IMR-90 (cell line): ENCODE data around the gene FARSB.

ENCODE experiments used
- BHLHE40 ChIP-seq: fragments of 150-350 bp; IDR thresholded peaks from 2 replicates; pipeline ENCODE4 v1.6.1; 2016; ENCODE audit warnings: mild to moderate bottlenecking, low read depth, low read length
- CEBPB ChIP-seq: IDR thresholded peaks from 2 replicates; pipeline ENCODE4 v1.6.1; 2012; ENCODE audit warnings: low read depth, low read length, improper control_type of control experiment
- ELK1 ChIP-seq: fragments of 150-350 bp; IDR thresholded peaks from 2 replicates; pipeline ENCODE4 v1.6.1; 2016; ENCODE audit warnings: low read depth, mild to moderate bottlenecking, low read length, moderate library complexity, borderline replicate concordance
- MAFK ChIP-seq: IDR thresholded peaks from 2 replicates; pipeline ENCODE4 v1.6.1; 2012; ENCODE audit warnings: low read depth, low read length, improper control_type of control experiment
- MAZ ChIP-seq: IDR thresholded peaks from 2 replicates; pipeline ENCODE4 v1.6.1; 2012; ENCODE audit warnings: low read depth, mild to moderate bottlenecking, low read length, improper control_type of control experiment, moderate library complexity, borderline replicate concordance
- MXI1 ChIP-seq: IDR thresholded peaks from 2 replicates; pipeline ENCODE4 v1.6.1; 2012; ENCODE audit warnings: low read depth, mild to moderate bottlenecking, low read length, moderate library complexity, borderline replicate concordance
- POLR2A ChIP-seq: IDR thresholded peaks from 2 replicates; pipeline ENCODE4 v1.6.1; 2012; ENCODE audit warnings: mild to moderate bottlenecking, low read depth, low read length
- RAD21 ChIP-seq: IDR thresholded peaks from 2 replicates; pipeline ENCODE4 v1.6.1; 2012; ENCODE audit warnings: low read length, improper control_type of control experiment
- RCOR1 ChIP-seq: IDR thresholded peaks from 2 replicates; pipeline ENCODE4 v1.6.1; 2012; ENCODE audit warnings: mild to moderate bottlenecking, low read length, improper control_type of control experiment; ENCODE audit not compliant: insufficient replicate concordance
- RFX5 ChIP-seq: IDR thresholded peaks from 2 replicates; pipeline ENCODE4 v1.8.0; 2012; ENCODE audit warnings: low read depth, mild to moderate bottlenecking, low read length, moderate library complexity
- SMC3 ChIP-seq: fragments of 150-350 bp; IDR thresholded peaks from 2 replicates; pipeline ENCODE4 v1.6.1; 2016; ENCODE audit warnings: low read depth, mild to moderate bottlenecking, antibody characterized with exemption, low read length, moderate library complexity
- TF ChIP-seq, protein P1 (sequence below): conservative IDR thresholded peaks from 2 replicates; pipeline ENCODE4 v1.5.1; 2012; ENCODE audit warnings: mild to moderate bottlenecking, low read depth, low read length, improper control_type of control experiment
- TF ChIP-seq, protein P2 (sequence below): fragments of 150-350 bp; IDR thresholded peaks from 2 replicates; pipeline ENCODE4 v1.6.1; 2017; ENCODE audit warnings: mild to moderate bottlenecking, antibody characterized with exemption, low read length, low read depth

- TF ChIP-seq, protein P1, sequence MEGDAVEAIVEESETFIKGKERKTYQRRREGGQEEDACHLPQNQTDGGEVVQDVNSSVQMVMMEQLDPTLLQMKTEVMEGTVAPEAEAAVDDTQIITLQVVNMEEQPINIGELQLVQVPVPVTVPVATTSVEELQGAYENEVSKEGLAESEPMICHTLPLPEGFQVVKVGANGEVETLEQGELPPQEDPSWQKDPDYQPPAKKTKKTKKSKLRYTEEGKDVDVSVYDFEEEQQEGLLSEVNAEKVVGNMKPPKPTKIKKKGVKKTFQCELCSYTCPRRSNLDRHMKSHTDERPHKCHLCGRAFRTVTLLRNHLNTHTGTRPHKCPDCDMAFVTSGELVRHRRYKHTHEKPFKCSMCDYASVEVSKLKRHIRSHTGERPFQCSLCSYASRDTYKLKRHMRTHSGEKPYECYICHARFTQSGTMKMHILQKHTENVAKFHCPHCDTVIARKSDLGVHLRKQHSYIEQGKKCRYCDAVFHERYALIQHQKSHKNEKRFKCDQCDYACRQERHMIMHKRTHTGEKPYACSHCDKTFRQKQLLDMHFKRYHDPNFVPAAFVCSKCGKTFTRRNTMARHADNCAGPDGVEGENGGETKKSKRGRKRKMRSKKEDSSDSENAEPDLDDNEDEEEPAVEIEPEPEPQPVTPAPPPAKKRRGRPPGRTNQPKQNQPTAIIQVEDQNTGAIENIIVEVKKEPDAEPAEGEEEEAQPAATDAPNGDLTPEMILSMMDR = no peak
- TF ChIP-seq BHLHE40 (no peak), POLR2A (no peak), RCOR1 (no peak), RAD21 (no peak), RFX5 (no peak), MAZ (no peak), MXI1 (no peak), CEBPB (no peak), SMC3 (no peak), MAFK (no peak), ELK1 (no peak)
- TF ChIP-seq, protein P2, sequence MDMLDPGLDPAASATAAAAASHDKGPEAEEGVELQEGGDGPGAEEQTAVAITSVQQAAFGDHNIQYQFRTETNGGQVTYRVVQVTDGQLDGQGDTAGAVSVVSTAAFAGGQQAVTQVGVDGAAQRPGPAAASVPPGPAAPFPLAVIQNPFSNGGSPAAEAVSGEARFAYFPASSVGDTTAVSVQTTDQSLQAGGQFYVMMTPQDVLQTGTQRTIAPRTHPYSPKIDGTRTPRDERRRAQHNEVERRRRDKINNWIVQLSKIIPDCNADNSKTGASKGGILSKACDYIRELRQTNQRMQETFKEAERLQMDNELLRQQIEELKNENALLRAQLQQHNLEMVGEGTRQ = no peak
Measured at GRCh38 chr2:222563936-222564335, 92.0 kb downstream of the FARSB start.
